IPS-20b (cell line): ENCODE data around the gene CLIC1.
A peak's percentile ranks its signal among the peaks of the same experiment; 100 is the strongest.

Source experiments
- H3K27ac ChIP-seq: one replicate; pipeline ENCODE4 v1.5.1; 2013; ENCODE audit warnings: low read length
- H3K27me3 ChIP-seq: 2 replicates; pipeline ENCODE4 v1.6.1; 2013; ENCODE audit warnings: mild to moderate bottlenecking, low read length, inconsistent platforms; ENCODE audit not compliant: insufficient read depth
- H3K36me3 ChIP-seq: 2 replicates; pipeline ENCODE4 v1.6.1; 2013; ENCODE audit warnings: low read depth, mild to moderate bottlenecking, inconsistent platforms, low read length, moderate library complexity; ENCODE audit not compliant: insufficient read depth
- H3K4me1 ChIP-seq: 2 replicates; pipeline ENCODE4 v1.6.1; 2013; ENCODE audit warnings: mild to moderate bottlenecking, control low read depth, inconsistent platforms, low read length, moderate library complexity; ENCODE audit not compliant: insufficient read depth
- H3K4me3 ChIP-seq: 2 replicates; pipeline ENCODE4 v1.5.1; 2013; ENCODE audit warnings: mild to moderate bottlenecking, low read length, inconsistent platforms
- H3K9ac ChIP-seq: 2 replicates; pipeline ENCODE4 v1.6.1; 2013; ENCODE audit warnings: low read depth, mild to moderate bottlenecking, inconsistent platforms, low read length, moderate library complexity
- H3K9me3 ChIP-seq: 2 replicates; pipeline ENCODE4 v1.6.1; 2013; ENCODE audit warnings: mild to moderate bottlenecking, low read depth, low read length, inconsistent platforms; ENCODE audit not compliant: insufficient read depth

CLIC1 gene

DNA sequence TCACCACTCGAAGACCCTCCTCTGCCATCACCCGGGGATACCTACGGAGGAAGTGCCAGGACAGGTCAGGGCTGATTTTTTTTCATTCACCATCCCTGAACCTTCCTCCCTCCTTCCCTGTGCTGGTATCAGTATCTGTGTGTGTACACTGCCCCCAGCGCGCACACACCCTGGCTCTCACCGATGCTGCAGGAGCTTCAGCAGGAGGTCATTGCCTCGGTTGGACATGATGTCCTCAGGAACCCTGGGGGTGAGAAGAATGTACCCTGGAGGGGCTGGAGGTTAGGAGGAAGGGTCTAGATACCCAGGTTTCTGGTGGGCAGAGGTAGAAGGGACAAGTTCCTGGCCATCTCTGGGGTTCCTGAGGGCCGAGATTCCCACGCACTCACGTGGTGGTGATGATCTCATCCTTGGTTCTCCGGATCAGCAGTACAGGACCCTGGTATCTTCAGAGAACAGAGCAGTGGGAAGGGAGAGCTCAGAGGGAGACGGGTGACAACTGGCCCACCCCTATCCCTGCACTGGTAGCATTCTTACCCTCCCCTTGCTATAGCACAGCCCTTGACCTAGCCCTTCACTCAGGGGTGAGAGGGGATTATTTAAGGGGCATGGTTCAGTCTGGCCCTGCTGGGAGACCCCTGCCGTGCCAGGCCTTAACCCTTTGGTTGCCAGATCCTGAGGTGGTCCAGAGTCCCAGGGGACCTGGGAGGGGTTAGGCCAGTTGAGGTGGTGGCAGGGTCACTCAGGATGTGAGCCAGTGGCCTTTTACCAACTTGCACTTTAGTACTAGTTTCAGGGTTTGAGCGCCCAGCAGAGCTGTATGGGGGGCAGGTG lies 48.3 kb downstream of the CLIC1 start:
- Histone ChIP-seq H3K4me1 (no peaks in the 10 kb centered on the region), H3K9me3 (no peaks in the 10 kb centered on the region), H3K4me3 (no peak overlapping the region), H3K27me3 (no peaks in the 10 kb centered on the region), H3K27ac (no peak overlapping the region), H3K36me3 (peaks cover 64% of the 10 kb centered on the region), H3K9ac (no peak overlapping the region)

- H3K4me1 ChIP-seq: no peaks in the 10 kb centered on the region
- no peak overlapping the region for H3K27ac ChIP-seq
- no peaks in the 10 kb centered on the region for H3K9me3 ChIP-seq
- peaks cover 58% of the 10 kb centered on the region for H3K36me3 ChIP-seq
- no peak overlapping the region for H3K9ac ChIP-seq
- peaks cover 6% of the 10 kb centered on the region for H3K27me3 ChIP-seq
- no peak overlapping the region for H3K4me3 ChIP-seq
Observed at GRCh38 chr6:31687321-31687720, 49.0 kb downstream of the CLIC1 start.

GRCh38 chr6:31686483-31686882 lies 49.8 kb downstream of the CLIC1 start:
- Histone ChIP-seq H3K36me3 (peaks cover 51% of the 10 kb centered on the region), H3K9ac (no peak overlapping the region)

GRCh38 chr6:31683591-31683990 lies 52.7 kb downstream of the CLIC1 start:
- H3K4me1 ChIP-seq: no peaks in the 10 kb centered on the region
- H3K27ac ChIP-seq: no peak overlapping the region
- H3K9me3 ChIP-seq: no peaks in the 10 kb centered on the region
- H3K27me3 ChIP-seq: peaks cover 22% of the 10 kb centered on the region
- H3K36me3 ChIP-seq: peaks cover 27% of the 10 kb centered on the region
- H3K9ac ChIP-seq: no peak overlapping the region
- peak overlapping the region; percentile 75 for H3K4me3 ChIP-seq

More at GRCh38 chr6:31686483-31686882, 49.8 kb downstream of the CLIC1 start:
- no peaks in the 10 kb centered on the region for H3K4me1 ChIP-seq
- no peak overlapping the region for H3K27ac ChIP-seq
- H3K4me3 ChIP-seq: no peak overlapping the region
- no peaks in the 10 kb centered on the region for H3K9me3 ChIP-seq
- peaks cover 14% of the 10 kb centered on the region for H3K27me3 ChIP-seq

- H3K9me3 ChIP-seq: no peaks in the 10 kb centered on the region
- H3K9ac ChIP-seq: 0 out of 2 replicates have a peak overlapping the region, but pooled peaks have one; percentile 38
- H3K27me3 ChIP-seq: peaks cover 22% of the 10 kb centered on the region
- no peaks in the 10 kb centered on the region for H3K4me1 ChIP-seq
- H3K36me3 ChIP-seq: peaks cover 4% of the 10 kb centered on the region
- no peak overlapping the region for H3K27ac ChIP-seq
- peak overlapping the region; percentile 64 for H3K4me3 ChIP-seq
Observed at GRCh38 chr6:31681135-31681671, 55.1 kb downstream of the CLIC1 start.
